Measurements from ENCODE around the gene GRAMD2B.

The GRAMD2B gene, protein sequence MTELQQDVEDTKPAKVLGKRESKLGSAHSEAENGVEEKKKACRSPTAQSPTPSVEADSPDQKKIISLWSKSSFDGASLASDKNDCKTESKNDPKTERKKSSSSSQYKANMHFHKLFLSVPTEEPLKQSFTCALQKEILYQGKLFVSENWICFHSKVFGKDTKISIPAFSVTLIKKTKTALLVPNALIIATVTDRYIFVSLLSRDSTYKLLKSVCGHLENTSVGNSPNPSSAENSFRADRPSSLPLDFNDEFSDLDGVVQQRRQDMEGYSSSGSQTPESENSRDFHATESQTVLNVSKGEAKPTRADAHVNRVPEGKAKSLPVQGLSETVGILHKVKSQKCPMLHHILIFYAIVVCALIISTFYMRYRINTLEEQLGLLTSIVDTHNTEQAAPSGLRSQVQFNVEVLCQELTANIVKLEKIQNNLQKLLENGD

DNA sequence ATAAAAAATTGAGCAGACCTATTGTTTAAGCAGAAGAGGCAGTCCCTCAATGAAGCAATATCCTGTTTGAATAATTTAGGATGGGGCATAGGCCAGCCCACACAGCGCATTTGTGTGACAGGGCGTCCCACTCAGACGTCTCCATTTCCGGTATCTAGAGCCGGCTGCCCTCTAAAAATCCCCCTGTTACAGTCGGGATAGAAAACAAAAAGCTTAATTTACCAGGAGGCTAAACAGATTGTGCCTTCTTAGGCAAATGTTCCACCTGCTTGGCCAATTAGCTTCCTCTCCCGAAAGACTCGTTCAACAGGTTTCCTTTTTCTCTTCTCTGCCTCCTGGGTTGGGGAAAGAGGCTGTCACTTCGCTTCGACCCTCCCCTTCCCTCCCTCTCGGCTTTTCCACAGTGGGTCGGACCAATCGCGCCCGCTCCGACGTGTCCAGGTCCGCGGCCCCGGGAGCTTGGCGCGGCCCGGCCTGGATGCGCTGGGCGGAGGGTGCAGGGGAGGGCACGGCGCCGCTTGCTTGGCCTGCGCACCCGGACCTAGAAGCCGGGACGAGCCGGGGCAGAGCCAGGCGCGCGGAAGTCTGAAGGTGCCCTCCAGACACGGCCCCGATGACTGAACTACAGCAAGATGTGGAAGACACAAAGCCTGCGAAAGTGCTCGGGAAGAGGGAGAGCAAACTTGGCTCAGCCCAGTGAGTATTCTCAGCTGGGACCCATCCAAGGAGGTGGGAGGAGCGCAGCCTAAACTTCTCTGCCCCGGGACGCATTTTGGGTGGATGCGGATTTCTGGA lies at the start of gene GRAMD2B:
GRAMD2B (plus strand) TSS at position 416 of the 795 bp plus-strand sequence; CDS start at position 614, 198 bp downstream.
- Histone ChIP-seq H2AFZ (ENCODE audit: low read length) (peak within 1 kb of the TSS; percentile 92), H3K79me2 (ENCODE audit: low read length) (peaks cover 17% of the 10 kb centered on the region), H3F3A (ENCODE audit: insufficient read depth, low read length) (no peaks in the 10 kb centered on the region), H3K4me2 (ENCODE audit: low read depth, low read length) (peak within 1 kb of the TSS; percentile 81), H3K36me3 (replicated peaks; ENCODE audit: insufficient read depth, low read length) (no peaks in the 10 kb centered on the region), H3K4me3 (ENCODE audit: low read length) (peak within 1 kb of the TSS; percentile 86), H3K9me2 (replicated peaks; ENCODE audit: insufficient read depth, low read length) (no peaks in the 10 kb centered on the region), H3K9ac (ENCODE audit: low read length) (peak within 1 kb of the TSS; percentile 72), H3K27me3 (replicated peaks; ENCODE audit: insufficient read depth, low read length) (no peaks in the 10 kb centered on the region), H3K4me1 (ENCODE audit: low read length) (0 out of 2 replicates have a peak, but pooled peaks cover 7% of the 10 kb centered on the region), H3K27ac (ENCODE audit: low read length) (peak within 1 kb of the TSS; percentile 44; the same call in 1 of the 2 replicates), H3K9me3 (replicated peaks; ENCODE audit: insufficient read depth, low read length) (no peaks in the 10 kb centered on the region), H4K20me1 (ENCODE audit: insufficient read depth, low read length) (no peaks in the 10 kb centered on the region)
- peak; percentile 55 for DNase-seq
- TF ChIP-seq EZH2 (optimal IDR thresholded peaks at IDR 0.05; ENCODE audit: low read depth, low read length) (no peak), EZH2phosphoT487 (IDR thresholded peaks at IDR 0.05; ENCODE audit: low read length) (no peak)
- TF ChIP-seq, protein P1, sequence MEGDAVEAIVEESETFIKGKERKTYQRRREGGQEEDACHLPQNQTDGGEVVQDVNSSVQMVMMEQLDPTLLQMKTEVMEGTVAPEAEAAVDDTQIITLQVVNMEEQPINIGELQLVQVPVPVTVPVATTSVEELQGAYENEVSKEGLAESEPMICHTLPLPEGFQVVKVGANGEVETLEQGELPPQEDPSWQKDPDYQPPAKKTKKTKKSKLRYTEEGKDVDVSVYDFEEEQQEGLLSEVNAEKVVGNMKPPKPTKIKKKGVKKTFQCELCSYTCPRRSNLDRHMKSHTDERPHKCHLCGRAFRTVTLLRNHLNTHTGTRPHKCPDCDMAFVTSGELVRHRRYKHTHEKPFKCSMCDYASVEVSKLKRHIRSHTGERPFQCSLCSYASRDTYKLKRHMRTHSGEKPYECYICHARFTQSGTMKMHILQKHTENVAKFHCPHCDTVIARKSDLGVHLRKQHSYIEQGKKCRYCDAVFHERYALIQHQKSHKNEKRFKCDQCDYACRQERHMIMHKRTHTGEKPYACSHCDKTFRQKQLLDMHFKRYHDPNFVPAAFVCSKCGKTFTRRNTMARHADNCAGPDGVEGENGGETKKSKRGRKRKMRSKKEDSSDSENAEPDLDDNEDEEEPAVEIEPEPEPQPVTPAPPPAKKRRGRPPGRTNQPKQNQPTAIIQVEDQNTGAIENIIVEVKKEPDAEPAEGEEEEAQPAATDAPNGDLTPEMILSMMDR (IDR thresholded peaks at IDR 0.05; ENCODE audit: low read length): no peak

DNA sequence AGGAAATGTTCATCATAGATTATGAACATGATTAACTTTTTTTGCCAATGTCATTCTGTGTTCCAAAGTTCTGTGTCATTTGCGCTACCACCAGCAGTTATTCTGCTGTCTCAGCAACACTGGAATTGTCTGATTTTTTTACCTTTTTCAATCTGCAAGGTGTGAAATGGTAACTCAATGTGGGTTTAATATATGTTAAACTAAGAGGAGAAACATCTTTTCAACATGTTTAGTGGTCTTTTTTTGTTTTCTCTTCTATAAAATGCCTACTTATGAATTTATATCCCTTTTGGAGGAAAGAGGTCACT lies 49.1 kb upstream of the GRAMD2B start:
- Histone ChIP-seq H3K4me2 (ENCODE audit: low read depth, low read length) (no peak overlapping the region), H2AFZ (ENCODE audit: low read length) (no peak overlapping the region), H3F3A (ENCODE audit: insufficient read depth, low read length) (no peaks in the 10 kb centered on the region), H3K4me1 (ENCODE audit: low read length) (no peaks in the 10 kb centered on the region), H3K27me3 (replicated peaks; ENCODE audit: insufficient read depth, low read length) (no peaks in the 10 kb centered on the region), H3K9me3 (replicated peaks; ENCODE audit: insufficient read depth, low read length) (no peaks in the 10 kb centered on the region), H3K4me3 (ENCODE audit: low read length) (no peak overlapping the region), H3K9me2 (replicated peaks; ENCODE audit: insufficient read depth, low read length) (no peaks in the 10 kb centered on the region), H3K36me3 (replicated peaks; ENCODE audit: insufficient read depth, low read length) (no peaks in the 10 kb centered on the region), H3K79me2 (ENCODE audit: low read length) (no peaks in the 10 kb centered on the region), H3K9ac (ENCODE audit: low read length) (no peak overlapping the region), H4K20me1 (ENCODE audit: insufficient read depth, low read length) (no peaks in the 10 kb centered on the region), H3K27ac (ENCODE audit: low read length) (no peak overlapping the region)
- TF ChIP-seq EZH2 (optimal IDR thresholded peaks at IDR 0.05; ENCODE audit: low read depth, low read length) (no peak), EZH2phosphoT487 (IDR thresholded peaks at IDR 0.05; ENCODE audit: low read length) (no peak)
- TF ChIP-seq, protein P1 (IDR thresholded peaks at IDR 0.05; ENCODE audit: low read length): no peak
- no peak for DNase-seq

DNA sequence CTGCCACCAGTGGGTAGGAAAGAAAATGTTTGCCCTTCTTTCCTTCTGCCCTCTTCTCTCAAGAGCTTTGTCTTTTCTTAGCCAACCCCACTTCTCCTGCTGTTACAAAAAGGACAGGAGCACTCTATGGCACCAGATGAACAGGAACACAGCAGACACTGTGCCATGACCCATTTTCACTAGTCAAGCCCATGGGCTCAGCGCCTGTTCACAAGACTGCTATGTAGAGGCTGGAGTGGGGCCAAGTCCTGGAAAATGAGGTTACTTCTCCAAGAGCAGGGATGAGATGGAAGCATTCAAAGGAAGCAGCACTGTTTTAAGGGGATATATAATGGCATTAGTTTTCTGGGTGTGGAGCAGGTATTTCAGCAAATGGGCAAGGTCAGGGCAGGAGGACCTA lies 46.8 kb upstream of the GRAMD2B start:
- H3K36me3 ChIP-seq (replicated peaks; ENCODE audit: insufficient read depth, low read length): no peaks in the 10 kb centered on the region
- TF ChIP-seq, protein P1 (IDR thresholded peaks at IDR 0.05; ENCODE audit: low read length): no peak
- TF ChIP-seq EZH2 (optimal IDR thresholded peaks at IDR 0.05; ENCODE audit: low read depth, low read length) (no peak), EZH2phosphoT487 (IDR thresholded peaks at IDR 0.05; ENCODE audit: low read length) (no peak)
- H3K27ac ChIP-seq (ENCODE audit: low read length): no peak overlapping the region
- H4K20me1 ChIP-seq (ENCODE audit: insufficient read depth, low read length): no peaks in the 10 kb centered on the region
- no peaks in the 10 kb centered on the region for H3K4me1 ChIP-seq (ENCODE audit: low read length)
- no peak overlapping the region for H2AFZ ChIP-seq (ENCODE audit: low read length)
- H3K9ac ChIP-seq (ENCODE audit: low read length): no peak overlapping the region
- no peaks in the 10 kb centered on the region for H3F3A ChIP-seq (ENCODE audit: insufficient read depth, low read length)
- no peaks in the 10 kb centered on the region for H3K27me3 ChIP-seq (replicated peaks; ENCODE audit: insufficient read depth, low read length)
- no peak for DNase-seq
- no peak overlapping the region for H3K4me2 ChIP-seq (ENCODE audit: low read depth, low read length)
- H3K79me2 ChIP-seq (ENCODE audit: low read length): no peaks in the 10 kb centered on the region
- H3K9me2 ChIP-seq (replicated peaks; ENCODE audit: insufficient read depth, low read length): no peaks in the 10 kb centered on the region
- H3K4me3 ChIP-seq (ENCODE audit: low read length): no peak overlapping the region
- no peaks in the 10 kb centered on the region for H3K9me3 ChIP-seq (replicated peaks; ENCODE audit: insufficient read depth, low read length)
